IgD-negative memory B cell (primary cell): Measurements from ENCODE around the gene FAM174B. TPM values are rescaled to one million over a fixed set of nuclear protein-coding genes. Genes with fewer than 3 reads are reported as not detected.
A peak's percentile ranks its signal among the peaks of the same experiment; 100 is the strongest.

Experiments used
- H3K27ac Mint-ChIP-seq, 3 donors: one replicate each; pipeline ENCODE4 v1.8.0; 2020 to 2022; ENCODE audit warnings: mild to moderate bottlenecking in 3 of 3, mixed read lengths in 3 of 3, moderate library complexity in 1 of 3
- H3K27me3 Mint-ChIP-seq: one replicate; pipeline ENCODE4 v1.8.0; 2021; ENCODE audit warnings: mixed read lengths
- H3K36me3 Mint-ChIP-seq: one replicate; pipeline ENCODE4 v1.8.0; 2020; ENCODE audit warnings: mild to moderate bottlenecking, mixed read lengths
- H3K4me1 Mint-ChIP-seq, 3 donors: one replicate each; pipeline ENCODE4 v1.8.0; 2020 to 2022; ENCODE audit warnings: mixed read lengths in 3 of 3, mild to moderate bottlenecking in 1 of 3
- H3K4me3 Mint-ChIP-seq, 4 donors: one replicate each; pipeline ENCODE4 v1.8.0; 2020 to 2022; ENCODE audit warnings: mild to moderate bottlenecking in 4 of 4, mixed read lengths in 4 of 4, moderate library complexity in 3 of 4
- H3K9me3 Mint-ChIP-seq, 3 donors: one replicate each; pipeline ENCODE4 v1.8.0; 2020 to 2021; ENCODE audit warnings: mixed read lengths in 3 of 3, mild to moderate bottlenecking in 1 of 3
- polyA plus RNA-seq: library from polyadenylated mRNA; unstranded; fragments of 300-500 nt; fragmentation: Illumina TruSeq; gene quantifications from one replicate; pipeline ENCODE4 v1.2.3, GENCODE V29; 2021

Gene FAM174B
- polyA plus RNA-seq, 1 donor from 2014 or later, result 1.4 TPM

DNA sequence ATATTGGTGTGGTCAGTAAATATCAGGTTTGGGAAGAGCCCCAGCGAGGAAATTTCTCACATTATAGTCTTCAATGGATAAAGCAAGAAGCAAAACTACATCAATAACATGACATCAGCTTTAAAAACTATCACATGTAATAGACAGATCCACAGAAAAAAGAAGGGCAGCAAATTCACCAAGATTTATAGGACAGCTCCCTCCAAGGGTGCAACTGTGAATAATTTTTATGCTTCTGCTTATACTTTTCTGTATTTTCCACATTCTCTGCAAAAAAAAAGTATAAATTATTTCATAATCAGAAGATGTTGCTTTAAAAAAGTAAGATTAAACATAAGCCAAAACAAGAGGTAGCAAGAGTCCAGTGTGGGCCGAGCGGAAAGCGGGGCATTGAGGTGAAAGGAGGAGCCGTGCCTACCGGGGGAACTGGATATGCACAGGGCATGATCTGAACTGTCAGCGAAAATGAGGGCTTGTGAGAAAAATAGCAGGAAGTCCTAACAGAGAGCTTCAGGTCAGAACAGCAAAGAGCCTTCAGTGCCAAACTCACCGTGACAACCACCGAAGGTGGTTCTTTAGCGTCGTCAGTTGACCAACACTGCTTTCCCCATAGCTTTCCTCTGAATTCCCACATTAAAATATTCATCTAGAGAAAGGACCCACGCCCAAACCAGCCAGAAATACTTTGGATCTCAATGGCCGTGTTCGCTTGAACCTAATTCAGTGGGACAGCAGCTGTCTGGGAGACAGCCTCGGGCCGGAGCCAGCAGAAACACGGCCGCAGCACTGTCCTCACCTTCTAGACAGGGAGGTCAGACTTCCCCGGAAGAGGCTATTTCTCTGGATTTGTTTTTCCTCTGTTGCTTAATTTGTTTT is 59.8 kb downstream of the FAM174B start:
- Mint-ChIP-seq H3K27me3 (peaks cover 4% of the 10 kb centered on the region), H3K36me3 (no peaks in the 10 kb centered on the region), H3K27ac (no peak overlapping the region), H3K4me3 (no peak overlapping the region), H3K4me1 (no peaks in the 10 kb centered on the region), H3K9me3 (peaks cover 0 to 4% (median 0%) of the 10 kb centered on the region in 3 donors)

GRCh38 chr15:92591275-92591674 is 64.3 kb downstream of the FAM174B start:
- H3K27me3 Mint-ChIP-seq, result no peaks in the 10 kb centered on the region
- H3K27ac Mint-ChIP-seq, result no peak overlapping the region
- H3K9me3 Mint-ChIP-seq, result no peaks in the 10 kb centered on the region
- peaks cover 4% of the 10 kb centered on the region for H3K36me3 Mint-ChIP-seq
- no peaks in the 10 kb centered on the region for H3K4me1 Mint-ChIP-seq
- H3K4me3 Mint-ChIP-seq, result no peak overlapping the region

DNA sequence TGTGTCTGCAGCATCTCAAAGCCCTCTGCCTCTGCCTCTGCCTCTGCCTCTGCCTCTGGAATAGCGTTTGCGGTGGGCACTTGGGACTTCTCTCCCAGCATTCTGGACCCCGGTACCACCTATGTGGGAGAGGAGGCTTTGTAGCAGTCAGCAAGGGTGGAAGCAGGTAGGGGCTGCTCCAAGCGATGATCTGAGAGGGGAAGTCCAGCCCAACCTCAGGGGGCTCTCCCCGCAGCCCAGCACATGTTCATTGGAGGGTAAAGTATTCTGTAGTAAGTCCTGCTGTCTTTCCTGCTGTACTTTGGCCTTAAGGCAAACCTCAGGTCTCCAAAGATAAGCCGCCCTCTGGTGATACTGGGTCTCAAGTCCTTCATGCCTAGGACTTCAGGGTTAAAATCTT is 68.6 kb downstream of the FAM174B start:
- Mint-ChIP-seq H3K4me3 (peak overlapping the region in 1 of 4 donors; percentile 39), H3K36me3 (peaks cover 4% of the 10 kb centered on the region), H3K27me3 (peaks cover 1% of the 10 kb centered on the region), H3K4me1 (no peaks in the 10 kb centered on the region), H3K9me3 (no peaks in the 10 kb centered on the region), H3K27ac (no peak overlapping the region)

DNA sequence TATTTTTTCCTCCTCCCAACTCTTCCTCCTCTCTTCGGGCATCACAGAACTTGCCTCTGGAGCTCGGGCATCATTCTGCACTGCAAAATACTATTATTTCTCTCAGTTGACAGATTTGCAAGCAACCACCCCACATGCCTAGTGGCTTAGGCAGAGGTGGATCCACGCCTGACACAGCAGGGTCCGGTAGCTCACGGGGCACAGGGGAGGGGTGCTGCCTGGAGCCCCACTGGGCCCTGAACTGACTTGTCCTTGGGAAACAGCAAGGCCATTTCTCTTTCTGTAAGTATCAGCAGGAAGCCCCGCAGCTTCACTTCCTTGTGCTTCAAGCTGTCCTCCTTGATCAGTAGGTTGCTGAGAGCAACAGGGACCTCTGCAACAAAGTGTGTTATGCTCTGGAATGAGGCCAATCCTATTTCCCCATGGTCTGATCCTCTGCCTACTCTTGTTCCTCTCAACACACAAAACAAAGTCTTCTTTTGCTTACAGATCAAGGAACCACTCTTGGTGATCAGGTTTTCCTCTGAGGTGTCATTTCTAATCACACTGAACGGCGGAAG is 69.1 kb downstream of the FAM174B start:
- Mint-ChIP-seq H3K27ac (no peak overlapping the region), H3K27me3 (peaks cover 1% of the 10 kb centered on the region), H3K36me3 (peaks cover 4% of the 10 kb centered on the region), H3K9me3 (no peaks in the 10 kb centered on the region), H3K4me3 (no peak overlapping the region), H3K4me1 (no peaks in the 10 kb centered on the region)

GRCh38 chr15:92584105-92584504 is 71.5 kb downstream of the FAM174B start:
- Mint-ChIP-seq H3K36me3 (no peaks in the 10 kb centered on the region), H3K27ac (no peak overlapping the region), H3K4me3 (no peak overlapping the region), H3K9me3 (no peaks in the 10 kb centered on the region), H3K27me3 (peaks cover 1% of the 10 kb centered on the region), H3K4me1 (no peaks in the 10 kb centered on the region)

DNA sequence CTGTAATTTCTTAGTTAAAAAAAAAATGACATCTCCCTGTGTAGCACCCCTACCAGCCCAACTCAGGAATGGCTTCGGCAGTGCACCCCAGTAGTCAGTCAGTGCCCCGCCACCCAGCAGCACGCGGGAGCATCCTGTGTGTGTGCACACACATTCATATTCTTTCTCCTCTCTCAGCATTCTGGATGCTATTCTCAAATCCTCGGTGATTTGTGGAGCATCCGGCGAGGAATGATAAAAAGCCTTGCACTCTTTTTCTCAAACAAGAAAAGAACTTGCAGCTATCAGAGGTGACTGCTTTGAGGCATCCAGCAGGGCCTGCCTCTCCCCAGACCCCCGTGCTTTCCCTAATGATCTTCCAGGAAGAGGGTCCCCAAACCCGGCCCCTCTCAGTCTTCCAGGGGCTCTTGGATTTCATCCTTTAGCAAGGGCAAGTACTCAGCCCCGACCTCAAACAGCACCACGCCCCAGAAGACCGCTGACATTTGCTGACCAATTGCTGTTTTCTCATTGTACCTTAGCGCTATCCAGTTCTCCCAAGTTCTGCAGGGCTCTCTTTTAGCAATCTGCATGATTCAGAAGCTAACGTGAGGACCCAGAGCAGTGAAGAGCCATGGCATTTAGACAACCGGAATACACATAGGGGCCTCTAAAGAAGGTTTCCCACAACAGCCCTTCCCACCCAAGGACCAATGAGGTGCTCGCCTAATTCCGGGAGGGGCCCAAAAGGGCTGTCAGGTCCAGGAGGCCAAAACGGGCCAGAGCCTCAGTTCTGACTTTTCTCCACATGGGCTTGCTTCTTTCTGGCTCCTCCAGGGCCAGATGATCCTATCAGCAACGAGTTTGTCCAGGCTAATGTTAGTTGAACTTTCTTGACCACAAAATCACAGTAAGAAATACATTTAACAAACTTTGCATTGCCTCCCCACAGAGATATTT is 72.2 kb downstream of the FAM174B start:
- Mint-ChIP-seq H3K36me3 (no peaks in the 10 kb centered on the region), H3K4me3 (no peak overlapping the region), H3K27ac (no peak overlapping the region), H3K27me3 (peaks cover 3% of the 10 kb centered on the region), H3K4me1 (no peaks in the 10 kb centered on the region), H3K9me3 (no peaks in the 10 kb centered on the region)

DNA sequence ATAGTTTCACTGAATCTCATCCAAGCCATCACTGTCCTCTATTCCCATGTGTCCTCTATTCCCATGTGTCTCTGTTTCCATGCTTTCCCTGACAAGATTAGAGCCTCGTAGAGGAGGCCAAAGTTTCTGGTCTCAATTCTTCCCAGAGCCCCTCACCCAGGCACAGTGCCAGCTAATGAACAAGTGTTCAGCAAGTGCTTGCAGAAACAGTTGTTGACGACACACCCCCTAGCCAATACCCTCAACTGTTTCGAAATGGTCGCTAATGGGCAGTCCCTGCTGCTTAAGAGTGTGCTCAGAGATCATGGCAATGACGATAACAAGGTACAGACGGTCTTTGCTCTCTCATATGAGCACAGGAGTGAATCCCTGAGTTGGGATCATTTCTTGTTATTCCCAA is 73.4 kb downstream of the FAM174B start:
- no peak overlapping the region for H3K4me3 Mint-ChIP-seq
- H3K9me3 Mint-ChIP-seq, result no peaks in the 10 kb centered on the region

GRCh38 chr15:92580933-92581445 is 74.6 kb downstream of the FAM174B start:
- Mint-ChIP-seq H3K4me3 (no peak overlapping the region), H3K27me3 (peaks cover 3% of the 10 kb centered on the region), H3K4me1 (peaks cover 0 to 1% (median 0%) of the 10 kb centered on the region in 3 donors), H3K27ac (peak overlapping the region in 1 of 3 donors; percentile 47), H3K36me3 (no peaks in the 10 kb centered on the region), H3K9me3 (no peaks in the 10 kb centered on the region)

More for the DNA sequence above, 73.4 kb downstream of the FAM174B start:
- Mint-ChIP-seq H3K4me1 (peaks cover 0 to 1% (median 0%) of the 10 kb centered on the region in 3 donors), H3K27me3 (peaks cover 3% of the 10 kb centered on the region), H3K36me3 (no peaks in the 10 kb centered on the region), H3K27ac (no peak overlapping the region)

DNA sequence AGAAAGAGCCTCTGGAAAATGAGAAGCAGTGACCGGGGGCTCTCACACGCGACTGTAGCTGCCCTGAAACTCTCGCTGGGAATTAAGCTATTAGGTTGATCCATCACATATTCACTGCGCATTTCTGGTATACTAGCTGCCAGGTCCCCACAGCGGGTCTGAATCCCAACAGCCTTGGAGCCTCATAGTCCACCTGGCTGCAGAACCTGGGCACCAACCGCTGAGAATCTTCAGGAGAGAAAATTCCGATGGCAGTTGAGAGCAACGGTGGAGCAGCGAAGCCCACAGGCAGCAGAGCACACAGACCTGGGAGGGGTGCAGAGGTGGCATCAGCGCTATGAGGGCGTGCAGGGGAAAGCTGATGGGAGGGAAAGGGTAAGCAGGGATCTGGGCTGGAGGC is 75.1 kb downstream of the FAM174B start:
- Mint-ChIP-seq H3K4me3 (no peak overlapping the region), H3K4me1 (peaks cover 0 to 1% (median 0%) of the 10 kb centered on the region in 3 donors), H3K36me3 (no peaks in the 10 kb centered on the region), H3K27me3 (peaks cover 2% of the 10 kb centered on the region), H3K27ac (peak overlapping the region in 1 of 3 donors; percentile 47), H3K9me3 (no peaks in the 10 kb centered on the region)

- Mint-ChIP-seq H3K4me3 (no peak overlapping the region), H3K27ac (no peak overlapping the region), H3K9me3 (no peaks in the 10 kb centered on the region), H3K36me3 (no peaks in the 10 kb centered on the region), H3K27me3 (peaks cover 2% of the 10 kb centered on the region), H3K4me1 (peaks cover 0 to 1% (median 0%) of the 10 kb centered on the region in 3 donors)
Observed at GRCh38 chr15:92579931-92580470, 75.6 kb downstream of the FAM174B start.

- Mint-ChIP-seq H3K27me3 (peaks cover 2% of the 10 kb centered on the region), H3K36me3 (no peaks in the 10 kb centered on the region), H3K4me3 (no peak overlapping the region), H3K27ac (no peak overlapping the region), H3K4me1 (peaks cover 0 to 1% (median 0%) of the 10 kb centered on the region in 3 donors), H3K9me3 (no peaks in the 10 kb centered on the region)
Observed at GRCh38 chr15:92579486-92579885, 76.1 kb downstream of the FAM174B start.

DNA sequence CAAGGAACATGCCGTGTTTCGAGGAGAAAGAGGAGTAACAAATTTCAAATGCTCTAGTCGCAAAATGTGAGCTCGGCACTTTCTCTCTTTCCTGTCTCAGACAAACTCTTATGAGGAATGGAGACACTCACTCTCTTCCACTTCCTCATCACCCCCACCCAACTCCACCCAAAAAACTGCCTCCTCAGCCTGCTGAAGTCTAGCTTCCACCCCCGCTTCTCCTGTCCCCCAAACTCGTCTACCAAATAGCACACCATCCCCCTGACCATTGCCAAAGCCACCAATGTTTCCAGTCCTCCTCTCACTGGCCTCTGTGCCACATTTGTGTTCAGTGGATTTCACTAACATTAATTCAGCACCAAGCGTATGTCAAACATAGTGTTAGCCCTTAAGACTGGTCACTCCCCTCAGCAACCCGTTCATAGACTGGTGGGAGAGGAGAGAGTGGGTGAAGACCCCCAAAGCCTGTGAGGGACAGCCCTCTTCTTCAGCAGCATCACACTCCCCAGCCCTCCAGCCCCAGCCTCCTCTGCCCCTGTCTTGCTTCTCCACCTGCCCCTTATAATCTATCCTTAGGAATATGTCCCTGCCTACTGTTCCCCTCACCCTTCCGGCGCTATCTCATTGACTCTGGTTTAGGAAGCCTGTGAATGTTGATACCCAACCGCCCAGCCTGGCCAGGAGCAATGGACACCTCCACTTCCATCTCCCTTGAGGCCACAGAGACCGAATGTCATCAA is 77.3 kb downstream of the FAM174B start:
- H3K27ac Mint-ChIP-seq, result no peak overlapping the region
- H3K9me3 Mint-ChIP-seq, result no peaks in the 10 kb centered on the region
- no peak overlapping the region for H3K4me3 Mint-ChIP-seq
- H3K27me3 Mint-ChIP-seq, result peaks cover 2% of the 10 kb centered on the region
- H3K36me3 Mint-ChIP-seq, result no peaks in the 10 kb centered on the region
- H3K4me1 Mint-ChIP-seq, result peaks cover 0 to 1% (median 0%) of the 10 kb centered on the region in 3 donors

DNA sequence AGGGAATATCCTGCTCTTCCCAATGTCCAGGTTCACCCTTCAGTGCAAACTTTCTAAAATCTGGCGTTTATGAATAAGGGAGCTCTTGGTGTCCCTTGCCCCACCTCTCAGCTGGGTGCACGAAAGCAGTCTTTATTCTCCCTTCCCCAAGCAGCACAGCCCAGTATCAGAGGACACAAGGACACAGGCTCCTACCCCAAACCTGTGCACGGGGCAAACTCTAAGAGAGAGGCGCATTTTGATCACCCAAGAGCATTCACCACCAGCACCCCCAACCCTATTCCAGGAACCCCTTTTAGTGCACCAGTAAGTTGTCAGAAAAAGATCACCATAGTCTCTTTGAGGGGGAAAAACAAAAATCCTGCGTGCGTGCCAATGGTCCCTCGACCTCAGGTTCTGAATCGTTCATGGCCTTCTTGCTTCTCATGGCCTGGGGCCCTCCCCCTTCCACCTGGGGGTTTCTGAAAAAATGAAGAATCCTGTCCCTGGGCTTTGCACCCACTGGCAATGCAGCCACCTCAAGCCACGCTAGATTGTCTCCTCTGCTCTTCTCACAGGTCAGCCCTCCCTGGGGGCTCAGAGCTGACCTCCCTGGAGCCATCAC is 78.9 kb downstream of the FAM174B start:
- H3K27me3 Mint-ChIP-seq, result peaks cover 5% of the 10 kb centered on the region
- H3K27ac Mint-ChIP-seq, result no peak overlapping the region
- peaks cover 0 to 1% (median 0%) of the 10 kb centered on the region in 3 donors for H3K4me1 Mint-ChIP-seq
- H3K4me3 Mint-ChIP-seq, result no peak overlapping the region
- no peaks in the 10 kb centered on the region for H3K9me3 Mint-ChIP-seq
- no peaks in the 10 kb centered on the region for H3K36me3 Mint-ChIP-seq

GRCh38 chr15:92574566-92574965 is 81.0 kb downstream of the FAM174B start:
- Mint-ChIP-seq H3K36me3 (no peaks in the 10 kb centered on the region), H3K27me3 (peaks cover 5% of the 10 kb centered on the region)

More at GRCh38 chr15:92574566-92574965, 81.0 kb downstream of the FAM174B start:
- H3K4me3 Mint-ChIP-seq, result no peak overlapping the region
- H3K9me3 Mint-ChIP-seq, result no peaks in the 10 kb centered on the region
- peaks cover 0 to 1% (median 0%) of the 10 kb centered on the region in 3 donors for H3K4me1 Mint-ChIP-seq
- H3K27ac Mint-ChIP-seq, result no peak overlapping the region
